Skeletal muscle cell (primary cell): ENCODE measurements around the gene KIAA0513.

Source experiments
- DNase-seq: peaks from one replicate; pipeline ENCODE4 v3.0.0-alpha.2; 2010; ENCODE audit warnings: low read depth
- H3K4me3 ChIP-seq: 2 replicates; pipeline ENCODE4 v1.5.1; 2011; ENCODE audit warnings: low read depth, mild to moderate bottlenecking, control low read depth, low read length, moderate library complexity

Gene KIAA0513, protein sequence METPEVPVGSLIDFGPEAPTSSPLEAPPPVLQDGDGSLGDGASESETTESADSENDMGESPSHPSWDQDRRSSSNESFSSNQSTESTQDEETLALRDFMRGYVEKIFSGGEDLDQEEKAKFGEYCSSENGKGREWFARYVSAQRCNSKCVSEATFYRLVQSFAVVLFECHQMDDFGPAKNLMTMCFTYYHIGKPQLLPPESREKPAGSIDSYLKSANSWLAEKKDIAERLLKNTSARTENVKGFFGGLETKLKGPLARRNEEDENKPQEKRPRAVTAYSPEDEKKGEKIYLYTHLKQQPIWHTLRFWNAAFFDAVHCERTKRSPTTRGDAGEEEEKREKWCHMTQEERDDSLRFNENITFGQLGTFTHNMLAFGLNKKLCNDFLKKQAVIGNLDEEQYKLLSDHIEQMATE

DNA sequence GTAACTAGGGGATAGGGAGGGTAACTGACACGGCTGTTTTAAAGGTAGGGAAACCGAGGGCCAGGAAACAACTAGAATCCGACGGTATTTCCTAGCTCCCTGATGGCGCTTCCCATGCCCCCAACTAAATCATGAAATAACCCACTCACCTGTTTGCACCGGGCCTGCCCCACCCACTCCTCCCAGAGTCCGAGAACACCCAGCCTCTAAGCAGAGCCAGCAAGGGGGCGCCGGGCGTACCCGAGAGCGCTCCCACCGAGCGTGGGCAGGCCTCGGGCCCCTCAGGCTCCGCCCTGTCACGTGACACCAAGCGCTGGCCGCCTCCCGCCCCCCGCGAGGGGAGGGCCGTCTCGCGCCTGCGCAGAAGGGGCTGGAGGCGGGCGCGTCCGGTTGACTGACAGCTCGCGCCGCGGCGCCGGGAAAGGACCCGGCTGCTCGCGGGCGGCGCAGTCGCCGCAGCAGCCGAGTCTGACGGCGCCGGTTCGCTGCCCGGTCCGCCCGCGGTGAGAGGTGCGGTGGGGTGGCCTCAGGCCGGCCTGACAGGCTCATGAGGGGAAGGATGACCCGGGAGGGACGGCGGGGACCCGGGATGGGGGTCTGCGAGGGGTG is at the start of gene KIAA0513:
Gene KIAA0513, plus strand, starts transcription at position 447 of the 609 bp plus-strand sequence. CDS start 39,277 bp downstream, outside the sequence.
- peak within 1 kb of the TSS; percentile 73 for H3K4me3 ChIP-seq
- peak; percentile 75 for DNase-seq

DNA sequence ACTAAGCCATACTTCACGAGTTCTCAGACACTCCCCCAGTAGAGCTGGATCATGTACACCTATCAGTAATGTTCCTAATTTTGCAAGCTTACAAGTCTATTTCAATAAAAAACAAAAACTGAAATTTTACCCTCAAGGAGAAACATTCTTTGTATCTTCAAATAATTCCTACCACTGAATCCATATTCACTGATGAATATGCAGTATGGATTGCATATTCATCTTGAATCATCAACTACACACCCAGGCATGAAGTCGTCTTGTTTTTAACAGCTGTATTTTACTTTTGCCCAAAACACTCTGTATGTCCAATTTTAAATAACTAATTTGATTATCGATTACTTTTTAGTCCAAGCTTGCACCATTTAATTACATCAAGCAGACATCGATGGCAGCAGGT is 48.1 kb upstream of the KIAA0513 start:
- DNase-seq: no peak
- no peak overlapping the region for H3K4me3 ChIP-seq

DNA sequence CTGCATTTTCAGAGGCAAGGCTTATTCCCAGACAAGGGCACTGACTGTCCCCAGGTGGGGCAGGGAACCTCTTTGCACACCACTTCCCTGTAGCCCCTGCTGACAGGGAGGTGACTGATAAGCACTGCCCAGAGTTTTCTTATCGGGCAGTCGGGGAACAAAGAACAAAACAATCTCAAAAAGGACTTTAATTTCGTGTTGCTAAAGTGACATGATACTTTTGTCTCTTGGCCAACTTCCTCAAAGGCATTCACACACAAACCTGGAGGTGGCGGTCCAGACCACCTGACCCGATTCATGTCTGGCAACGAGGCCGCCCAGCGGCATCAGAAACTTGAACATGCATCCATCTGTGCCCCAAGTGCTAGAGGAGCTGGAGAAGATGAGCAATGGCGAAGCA is 45.2 kb upstream of the KIAA0513 start:
- H3K4me3 ChIP-seq: no peak overlapping the region
- DNase-seq: no peak

DNA sequence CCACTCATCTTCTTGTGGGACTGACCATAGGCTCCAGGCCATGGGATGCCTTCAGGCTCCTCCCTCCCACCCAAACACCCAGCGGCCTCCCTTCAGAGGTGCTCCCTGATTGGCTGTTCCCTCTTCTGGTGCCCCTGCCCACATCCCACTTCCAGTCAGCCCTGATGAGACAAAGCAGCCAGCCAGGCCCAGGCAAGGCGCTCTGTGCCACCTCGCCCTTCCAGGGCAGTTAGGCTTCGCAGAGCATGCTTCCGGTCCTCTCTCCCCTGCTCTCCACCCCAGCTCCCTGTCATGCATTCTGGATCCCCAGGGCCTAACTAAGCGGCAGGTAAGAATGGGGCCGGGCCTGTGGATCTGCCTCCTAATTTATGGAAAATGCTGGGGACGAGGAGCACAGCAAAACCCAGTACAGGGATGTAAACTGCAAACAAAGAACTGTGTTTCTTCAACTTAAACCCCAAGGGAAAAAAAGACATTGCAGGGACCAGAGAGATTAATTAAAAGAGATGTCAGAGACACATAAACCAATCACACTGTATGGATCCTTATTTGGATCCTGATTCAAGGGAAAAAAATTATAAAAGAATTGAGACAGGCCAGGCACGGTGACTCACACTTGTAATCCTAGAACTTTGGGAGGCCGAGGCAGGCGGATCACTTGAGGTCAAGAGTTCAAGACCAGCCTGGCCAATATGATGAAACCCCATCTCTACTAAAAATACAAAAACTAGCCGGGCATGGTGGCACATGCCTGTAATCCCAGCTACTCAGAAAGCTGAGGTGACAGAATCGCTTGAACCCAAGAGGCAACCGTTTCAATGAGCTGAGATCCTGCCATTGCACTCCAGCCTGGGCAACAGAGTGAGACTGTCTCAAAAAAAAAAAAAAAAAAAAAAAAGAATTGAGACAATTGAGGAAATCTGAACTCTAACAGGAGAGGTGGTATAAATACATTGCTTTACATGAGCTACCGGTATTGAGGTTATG is 42.2 kb upstream of the KIAA0513 start:
- H3K4me3 ChIP-seq: no peak overlapping the region
- DNase-seq: peak; percentile 72

DNA sequence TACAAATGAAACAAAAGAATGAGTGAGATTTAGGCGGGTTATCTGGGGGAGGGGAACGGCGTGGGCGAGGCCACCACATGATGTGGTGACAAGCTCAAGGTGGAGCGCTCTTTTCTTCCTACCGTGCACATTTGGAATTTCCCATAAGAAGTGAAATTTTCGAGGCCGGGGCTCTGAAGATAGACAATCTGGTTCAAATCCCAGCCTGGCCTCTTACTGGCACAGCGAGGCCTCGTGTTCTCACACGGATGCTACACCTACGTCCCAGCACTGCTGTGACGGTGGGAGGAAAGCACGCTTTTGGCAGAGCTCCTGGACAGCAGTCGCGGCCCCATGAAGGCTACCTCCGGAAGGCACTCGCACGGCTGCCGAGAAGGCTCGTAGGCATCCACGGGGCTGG is 41.5 kb upstream of the KIAA0513 start:
- DNase-seq: no peak
- H3K4me3 ChIP-seq: no peak overlapping the region

DNA sequence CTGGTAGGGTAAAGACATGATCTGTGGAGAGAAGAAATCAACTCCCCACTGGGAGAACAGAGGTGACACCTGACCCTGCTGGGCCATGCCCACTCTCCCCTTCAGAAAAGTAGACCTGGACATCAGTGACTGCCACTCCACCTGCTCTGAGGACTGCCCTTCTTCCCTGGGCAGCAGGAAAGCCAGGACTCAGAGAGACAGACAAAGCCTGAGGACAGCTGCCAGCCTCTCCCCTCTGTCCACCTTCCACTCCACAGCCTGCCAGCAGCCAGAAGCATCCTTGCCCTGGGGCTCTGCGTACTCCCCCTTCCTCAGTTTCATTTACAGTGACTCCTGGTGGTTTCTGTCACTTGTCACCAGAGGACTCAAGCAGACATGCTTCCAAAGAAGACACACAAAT is 40.7 kb upstream of the KIAA0513 start:
- DNase-seq: no peak
- H3K4me3 ChIP-seq: no peak overlapping the region

DNA sequence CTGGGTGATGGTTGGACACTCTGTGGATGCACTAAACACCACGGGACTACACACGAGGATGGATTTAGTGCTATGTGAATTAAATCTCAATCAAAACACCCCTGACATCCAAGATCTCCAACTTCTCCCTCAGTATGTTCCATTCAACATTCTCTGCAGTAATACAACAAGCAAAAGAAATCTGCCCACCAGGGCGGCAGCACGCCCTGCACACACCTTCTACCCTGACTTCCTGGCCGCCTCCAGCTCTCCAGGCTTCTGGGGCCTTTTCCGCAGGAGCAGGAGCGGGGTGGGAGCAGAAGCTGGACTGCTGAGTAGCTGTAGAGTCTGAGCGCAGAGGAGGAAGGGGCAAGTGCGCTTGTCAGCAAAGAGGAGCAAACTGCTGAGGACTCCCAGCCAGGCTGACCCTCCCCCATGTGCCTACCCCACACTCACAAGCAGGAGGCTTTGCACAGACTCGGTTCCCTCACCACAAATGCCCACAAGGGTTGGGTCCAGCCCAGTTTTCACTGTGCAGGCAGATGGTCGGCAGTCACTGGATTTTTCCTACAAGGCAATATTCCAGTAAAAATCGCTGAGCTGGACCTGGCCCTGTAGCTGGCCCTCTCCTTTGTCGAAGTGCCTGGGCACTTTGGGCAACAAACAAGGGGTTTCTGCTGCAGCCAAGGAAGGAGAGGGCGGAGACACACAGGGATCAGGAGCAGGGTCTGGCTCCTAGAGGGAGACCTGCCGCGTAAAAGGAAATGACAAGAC is 39.1 kb upstream of the KIAA0513 start:
- no peak overlapping the region for H3K4me3 ChIP-seq
- DNase-seq: no peak

DNA sequence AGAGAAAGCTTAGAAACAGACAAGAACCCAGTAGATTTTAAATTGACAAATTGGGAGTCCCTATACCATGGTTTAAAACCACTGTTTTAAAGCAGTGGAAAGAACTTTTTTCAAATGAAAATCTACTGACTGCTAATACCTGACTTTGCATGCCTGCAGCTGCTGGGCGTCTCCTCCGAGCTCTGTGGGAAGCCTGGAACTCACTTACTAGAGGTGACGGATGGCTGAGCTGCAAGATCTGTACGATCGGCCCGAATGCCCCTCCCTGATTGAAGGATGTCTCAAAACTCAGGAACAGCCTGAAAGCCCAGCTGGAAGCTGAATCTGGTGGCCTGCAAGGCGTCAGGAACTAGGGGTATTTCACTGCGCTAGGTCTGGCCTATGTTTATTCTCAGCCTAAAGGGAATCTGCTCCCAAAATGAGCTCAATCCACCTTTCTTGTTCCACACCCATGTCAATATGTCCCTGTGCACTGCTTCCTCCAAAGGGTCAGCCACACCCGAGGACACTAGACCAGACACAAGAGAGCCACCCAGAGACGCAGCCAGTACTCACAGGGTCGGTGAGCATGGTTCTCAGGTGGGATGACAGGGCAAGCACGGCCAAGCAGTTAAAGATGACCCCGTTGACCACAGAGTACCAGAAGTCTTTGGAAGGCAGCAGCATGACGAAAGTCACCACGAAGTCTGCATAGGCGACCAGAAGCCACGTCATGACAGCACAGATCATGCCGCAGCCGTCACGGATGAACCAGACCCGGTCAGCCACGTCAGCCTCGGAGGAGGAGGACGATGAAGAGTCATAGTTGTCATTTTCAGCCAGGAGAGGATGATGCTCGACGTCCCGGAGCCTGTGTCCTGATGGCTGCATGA is 37.6 kb upstream of the KIAA0513 start:
- no peak for DNase-seq
- H3K4me3 ChIP-seq: no peak overlapping the region

DNA sequence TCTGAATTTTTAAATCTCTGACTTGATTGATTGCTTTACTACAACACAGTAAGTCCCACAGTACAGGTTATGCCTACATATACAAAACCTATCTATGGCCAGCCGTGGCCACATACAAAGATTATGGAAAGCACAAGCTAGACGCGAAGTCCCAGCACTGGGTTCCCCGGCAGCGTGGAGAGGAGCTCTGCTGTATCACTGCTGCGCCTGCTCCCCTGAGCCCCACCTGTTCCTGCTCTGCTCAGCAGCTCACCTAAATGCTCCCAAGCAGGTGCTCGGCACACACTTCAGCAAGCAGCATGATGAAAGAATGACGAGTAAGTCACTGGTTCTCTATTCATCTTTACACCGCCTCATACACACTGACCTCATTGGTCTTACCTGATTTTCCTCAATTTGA is 36.8 kb upstream of the KIAA0513 start:
- DNase-seq: no peak
- H3K4me3 ChIP-seq: no peak overlapping the region

DNA sequence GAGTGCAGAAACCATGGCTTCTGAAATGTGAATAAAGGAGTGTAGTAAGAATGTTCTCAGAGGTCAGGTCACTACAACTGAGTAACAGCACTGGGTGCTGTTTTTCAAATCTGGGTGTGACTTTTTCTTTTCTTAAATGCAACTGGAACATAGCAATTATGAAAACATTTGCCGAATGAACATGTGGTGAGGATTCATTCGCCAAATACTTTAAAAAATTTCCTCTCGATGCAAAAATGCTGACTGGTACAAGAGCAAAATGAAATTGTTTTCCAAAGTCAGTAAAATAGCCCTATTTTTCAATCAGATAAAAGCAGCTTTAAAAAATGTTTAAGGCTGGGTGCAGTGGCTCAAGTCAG is 34.9 kb upstream of the KIAA0513 start:
- H3K4me3 ChIP-seq: no peak overlapping the region
- DNase-seq: no peak

DNA sequence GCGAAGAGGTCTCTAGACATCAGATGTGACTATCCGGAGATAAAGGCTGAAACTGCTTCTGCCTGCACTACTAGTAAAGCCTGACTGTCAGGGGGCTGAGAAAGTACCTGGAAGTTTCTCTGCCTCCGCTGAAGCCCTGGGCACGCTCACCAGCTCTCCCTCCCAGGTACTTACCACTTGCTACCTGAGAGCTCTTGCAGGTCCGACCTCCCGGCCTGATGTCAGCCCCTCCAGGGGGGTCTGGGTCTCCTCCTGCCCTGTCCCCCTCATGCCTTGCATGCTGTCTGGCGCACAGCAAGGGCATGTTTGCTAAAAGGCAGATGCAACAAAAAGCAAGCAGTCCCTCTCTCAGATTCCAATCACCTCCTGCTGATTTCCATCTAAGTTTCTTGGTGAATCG is 33.7 kb upstream of the KIAA0513 start:
- no peak overlapping the region for H3K4me3 ChIP-seq
- DNase-seq: no peak

DNA sequence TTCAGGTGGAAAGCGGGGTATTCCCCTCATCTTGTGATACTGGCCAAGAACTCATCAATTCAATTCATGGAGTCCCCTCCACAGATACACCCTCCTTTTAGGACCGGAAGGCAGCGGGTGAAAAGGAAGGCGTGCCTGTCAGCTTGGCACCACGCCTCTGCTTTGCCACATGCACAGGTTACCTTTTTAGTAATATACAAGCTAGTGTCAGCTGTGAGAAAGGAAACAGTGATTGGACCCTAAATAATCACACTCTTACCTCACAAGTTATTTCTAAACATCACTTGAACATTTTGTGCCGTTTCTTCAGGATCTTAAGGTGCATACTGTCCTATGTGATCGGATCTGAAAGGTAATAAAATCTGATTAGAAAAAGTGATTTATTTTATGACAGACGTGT is 31.9 kb upstream of the KIAA0513 start:
- no peak overlapping the region for H3K4me3 ChIP-seq
- DNase-seq: no peak

DNA sequence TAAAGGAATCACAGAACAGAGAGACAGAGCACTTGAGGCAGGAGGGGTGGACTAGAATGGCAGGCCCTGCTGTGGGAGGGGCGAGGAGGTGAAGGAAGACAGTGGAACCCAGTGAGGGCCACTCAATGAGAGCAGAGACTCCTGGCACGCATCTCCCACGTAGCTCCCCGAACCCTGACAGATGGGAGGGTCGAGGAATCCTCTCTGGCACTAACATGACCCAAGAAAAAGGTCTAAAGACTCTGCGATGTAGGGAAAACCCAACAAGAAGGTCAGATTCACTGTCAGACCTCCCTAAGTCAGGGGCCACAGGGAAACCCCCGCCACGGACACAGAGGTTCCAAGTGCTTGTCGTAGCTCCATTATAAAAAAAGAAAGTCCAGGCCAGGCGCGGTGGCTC is 31.2 kb upstream of the KIAA0513 start:
- no peak for DNase-seq
- no peak overlapping the region for H3K4me3 ChIP-seq

DNA sequence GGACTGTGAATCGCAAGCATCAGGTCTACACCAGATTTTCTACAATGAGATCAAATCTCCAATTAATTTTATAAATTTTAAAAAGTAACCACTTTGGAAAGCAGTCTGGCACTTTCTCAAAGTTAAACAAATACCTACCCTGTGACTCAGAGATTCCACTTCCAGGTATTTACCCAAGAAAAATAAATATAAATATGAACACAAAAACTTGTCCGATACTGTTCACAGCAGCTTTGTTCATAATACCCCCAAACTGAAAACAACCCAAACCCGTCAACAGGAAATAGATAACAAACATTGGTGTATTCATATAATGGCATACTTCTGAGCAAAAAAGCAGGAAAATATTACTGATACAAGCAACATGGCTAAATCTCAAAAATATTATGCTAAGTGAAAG is 28.4 kb upstream of the KIAA0513 start:
- DNase-seq: no peak
- H3K4me3 ChIP-seq: no peak overlapping the region

DNA sequence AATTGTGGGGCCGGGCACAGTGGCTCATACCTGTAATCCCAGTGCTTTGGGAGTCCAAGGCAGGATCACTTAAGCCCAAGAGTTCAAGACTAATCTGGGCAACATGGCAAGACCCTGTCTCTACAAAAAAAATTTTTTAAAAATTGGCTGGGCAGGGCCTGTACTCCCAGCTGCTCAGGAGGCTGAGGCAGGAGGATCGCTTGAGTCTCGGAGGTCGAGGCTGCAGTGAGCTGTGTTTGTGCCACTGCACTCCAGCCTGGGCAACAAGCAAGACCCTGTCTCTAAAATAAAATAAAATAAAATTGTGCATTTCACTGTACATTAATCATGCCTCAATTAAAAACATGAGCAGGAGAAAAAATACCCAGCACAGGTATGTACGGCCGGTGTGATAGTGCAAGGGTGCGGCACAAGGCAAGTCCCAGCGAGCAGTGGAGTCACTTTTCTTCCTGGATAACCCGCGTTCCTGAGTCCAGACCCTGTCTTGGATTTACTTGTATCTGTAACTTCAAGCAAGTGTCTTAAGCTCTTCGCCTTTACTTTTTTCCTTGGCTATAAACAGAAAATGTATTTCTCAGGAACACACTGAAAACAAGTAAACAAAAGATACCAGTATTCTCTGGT is 27.6 kb upstream of the KIAA0513 start:
- DNase-seq: no peak
- H3K4me3 ChIP-seq: no peak overlapping the region

DNA sequence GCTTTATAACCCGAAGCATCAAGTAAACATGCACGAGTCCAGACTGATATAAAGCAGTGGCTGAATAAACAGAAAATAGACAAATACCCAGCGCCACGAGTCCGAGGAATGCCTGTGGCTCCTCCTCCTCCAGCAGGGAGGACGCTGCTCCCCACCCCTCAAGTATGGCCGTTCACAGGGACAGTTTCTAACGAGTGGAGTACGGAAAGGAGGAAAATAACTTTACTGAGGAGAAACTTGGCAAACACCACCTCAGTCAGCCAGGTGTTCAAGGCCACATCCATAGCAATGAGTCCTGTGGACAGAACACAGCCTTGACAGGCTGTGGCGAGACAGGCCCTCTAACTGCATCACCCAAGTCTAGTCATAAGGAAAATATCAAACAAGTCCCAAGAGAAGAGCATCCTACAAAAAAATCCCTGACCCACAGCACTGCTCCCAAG is 25.5 kb upstream of the KIAA0513 start:
- H3K4me3 ChIP-seq: no peak overlapping the region
- DNase-seq: no peak

DNA sequence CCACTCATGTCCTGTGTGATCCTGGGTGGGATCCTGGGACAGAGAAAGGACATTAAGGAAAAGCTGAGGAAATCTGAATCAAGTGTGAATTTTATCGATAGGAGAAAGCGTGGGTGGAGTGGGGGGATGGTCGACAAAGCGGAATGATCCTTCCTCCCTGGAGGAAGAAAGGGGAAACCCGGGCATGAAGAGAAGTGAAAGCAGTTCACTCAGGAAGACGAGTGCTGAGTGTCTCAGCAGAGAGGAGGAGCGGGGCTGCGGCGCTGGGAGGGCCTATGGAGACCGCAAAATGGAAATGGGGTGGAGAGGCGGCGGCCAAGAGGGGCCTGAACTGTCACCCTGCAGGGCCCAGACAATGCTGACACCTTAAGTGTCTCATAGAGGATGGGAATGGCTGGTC is 25.0 kb upstream of the KIAA0513 start:
- H3K4me3 ChIP-seq: no peak overlapping the region

DNA sequence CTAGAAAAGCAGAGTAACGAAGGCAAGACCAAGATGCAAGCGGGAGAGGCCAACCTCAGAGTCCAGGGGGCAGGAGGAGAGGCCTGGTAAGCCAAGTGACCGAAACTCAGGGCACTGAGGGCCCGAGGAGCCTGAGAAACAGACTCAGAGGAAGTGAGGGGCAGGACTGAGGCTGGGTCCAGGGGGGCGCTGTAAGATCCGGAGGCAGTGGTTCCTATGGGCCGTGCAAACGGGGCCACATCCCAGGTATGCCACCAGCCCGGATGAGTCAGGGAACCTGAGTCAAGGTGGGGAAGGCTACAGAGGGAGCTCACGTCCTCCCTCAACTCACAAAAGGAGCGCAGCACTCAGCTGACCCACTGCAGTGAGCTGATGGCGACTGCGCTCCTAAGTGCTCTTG is 24.5 kb upstream of the KIAA0513 start:
- H3K4me3 ChIP-seq: no peak overlapping the region
- DNase-seq: no peak

More for the DNA sequence above, 25.0 kb upstream of the KIAA0513 start:
- DNase-seq: no peak
